ENCODE measurements around the gene PRPF6. TPM values are rescaled to one million over a fixed set of nuclear protein-coding genes. Genes with fewer than 3 reads are reported as not detected.

PRPF6 gene
- total and polyA plus RNA-seq, 2 of the 13 experiments (the other 11 are each of a cell fraction or from before 2014, with no cell fraction given) = 63.7 to 101 TPM

DNA sequence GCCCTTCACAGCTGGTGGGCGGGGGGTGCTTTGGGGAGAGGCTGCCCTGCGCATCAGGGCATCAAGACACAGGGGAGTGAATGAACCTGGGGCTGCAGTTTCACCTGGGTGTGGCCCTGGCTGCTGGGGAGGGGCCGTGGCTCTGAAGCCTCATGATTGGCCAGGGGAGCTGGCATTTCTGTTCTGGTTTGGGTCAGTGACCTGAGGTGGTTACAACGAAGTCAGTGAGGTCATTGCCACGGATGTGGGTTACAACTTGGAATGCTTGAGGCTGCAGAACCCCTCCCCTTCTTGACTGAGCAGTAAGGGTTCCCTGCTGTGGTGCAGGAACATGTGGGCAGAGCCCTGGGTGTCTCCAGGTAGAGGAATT lies 85.0 kb downstream of the PRPF6 start (continued):
- TF ChIP-seq, protein P1, sequence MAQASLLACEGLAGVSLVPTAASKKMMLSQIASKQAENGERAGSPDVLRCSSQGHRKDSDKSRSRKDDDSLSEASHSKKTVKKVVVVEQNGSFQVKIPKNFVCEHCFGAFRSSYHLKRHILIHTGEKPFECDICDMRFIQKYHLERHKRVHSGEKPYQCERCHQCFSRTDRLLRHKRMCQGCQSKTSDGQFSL (CRISPR knock-in tag; IDR thresholded peaks at IDR 0.05) = no peak
- TF ChIP-seq ZSCAN9 (CRISPR knock-in tag; IDR thresholded peaks at IDR 0.05; ENCODE audit: borderline replicate concordance) = no peak
- no peak for TF ChIP-seq HCFC1 (IDR thresholded peaks at IDR 0.05; ENCODE audit: low read depth, low read length)
- no peak for TF ChIP-seq RFX1 (IDR thresholded peaks at IDR 0.05)
- TF ChIP-seq, protein P2, sequence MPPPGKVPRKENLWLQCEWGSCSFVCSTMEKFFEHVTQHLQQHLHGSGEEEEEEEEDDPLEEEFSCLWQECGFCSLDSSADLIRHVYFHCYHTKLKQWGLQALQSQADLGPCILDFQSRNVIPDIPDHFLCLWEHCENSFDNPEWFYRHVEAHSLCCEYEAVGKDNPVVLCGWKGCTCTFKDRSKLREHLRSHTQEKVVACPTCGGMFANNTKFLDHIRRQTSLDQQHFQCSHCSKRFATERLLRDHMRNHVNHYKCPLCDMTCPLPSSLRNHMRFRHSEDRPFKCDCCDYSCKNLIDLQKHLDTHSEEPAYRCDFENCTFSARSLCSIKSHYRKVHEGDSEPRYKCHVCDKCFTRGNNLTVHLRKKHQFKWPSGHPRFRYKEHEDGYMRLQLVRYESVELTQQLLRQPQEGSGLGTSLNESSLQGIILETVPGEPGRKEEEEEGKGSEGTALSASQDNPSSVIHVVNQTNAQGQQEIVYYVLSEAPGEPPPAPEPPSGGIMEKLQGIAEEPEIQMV (CRISPR knock-in tag; IDR thresholded peaks at IDR 0.05; ENCODE audit: low read depth) = no peak
- no peak for TF ChIP-seq ZFP82 (CRISPR knock-in tag; IDR thresholded peaks at IDR 0.05; ENCODE audit: borderline replicate concordance)
- TF ChIP-seq, protein P3, sequence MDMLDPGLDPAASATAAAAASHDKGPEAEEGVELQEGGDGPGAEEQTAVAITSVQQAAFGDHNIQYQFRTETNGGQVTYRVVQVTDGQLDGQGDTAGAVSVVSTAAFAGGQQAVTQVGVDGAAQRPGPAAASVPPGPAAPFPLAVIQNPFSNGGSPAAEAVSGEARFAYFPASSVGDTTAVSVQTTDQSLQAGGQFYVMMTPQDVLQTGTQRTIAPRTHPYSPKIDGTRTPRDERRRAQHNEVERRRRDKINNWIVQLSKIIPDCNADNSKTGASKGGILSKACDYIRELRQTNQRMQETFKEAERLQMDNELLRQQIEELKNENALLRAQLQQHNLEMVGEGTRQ (IDR thresholded peaks at IDR 0.05; ENCODE audit: low read depth, low read length) = no peak
- TF ChIP-seq, protein P3 (CRISPR knock-in tag; IDR thresholded peaks at IDR 0.05; ENCODE audit: borderline replicate concordance) = no peak
- no peak for TF ChIP-seq HMG20B (CRISPR knock-in tag; conservative IDR thresholded peaks at IDR 0.05)
- TF ChIP-seq ZC3H13 (CRISPR knock-in tag; IDR thresholded peaks at IDR 0.05) = 0 out of 2 replicates have a peak, but pooled peaks have one; percentile 40
- TF ChIP-seq ZNF30 (CRISPR knock-in tag; IDR thresholded peaks at IDR 0.05) = no peak
- no peak for TF ChIP-seq ZNF557 (CRISPR knock-in tag; IDR thresholded peaks at IDR 0.05)
- TF ChIP-seq MAFK (conservative IDR thresholded peaks at IDR 0.05 in 1 of 2, IDR thresholded peaks at IDR 0.05 in 1 of 2; ENCODE audit: low read length in 2 of 2) = no peak
- TF ChIP-seq PAX8 (CRISPR knock-in tag; IDR thresholded peaks at IDR 0.05; ENCODE audit: borderline replicate concordance) = no peak
- TF ChIP-seq, protein P4, sequence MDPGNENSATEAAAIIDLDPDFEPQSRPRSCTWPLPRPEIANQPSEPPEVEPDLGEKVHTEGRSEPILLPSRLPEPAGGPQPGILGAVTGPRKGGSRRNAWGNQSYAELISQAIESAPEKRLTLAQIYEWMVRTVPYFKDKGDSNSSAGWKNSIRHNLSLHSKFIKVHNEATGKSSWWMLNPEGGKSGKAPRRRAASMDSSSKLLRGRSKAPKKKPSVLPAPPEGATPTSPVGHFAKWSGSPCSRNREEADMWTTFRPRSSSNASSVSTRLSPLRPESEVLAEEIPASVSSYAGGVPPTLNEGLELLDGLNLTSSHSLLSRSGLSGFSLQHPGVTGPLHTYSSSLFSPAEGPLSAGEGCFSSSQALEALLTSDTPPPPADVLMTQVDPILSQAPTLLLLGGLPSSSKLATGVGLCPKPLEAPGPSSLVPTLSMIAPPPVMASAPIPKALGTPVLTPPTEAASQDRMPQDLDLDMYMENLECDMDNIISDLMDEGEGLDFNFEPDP (CRISPR knock-in tag; conservative IDR thresholded peaks at IDR 0.05) = no peak
- TF ChIP-seq, protein P5, sequence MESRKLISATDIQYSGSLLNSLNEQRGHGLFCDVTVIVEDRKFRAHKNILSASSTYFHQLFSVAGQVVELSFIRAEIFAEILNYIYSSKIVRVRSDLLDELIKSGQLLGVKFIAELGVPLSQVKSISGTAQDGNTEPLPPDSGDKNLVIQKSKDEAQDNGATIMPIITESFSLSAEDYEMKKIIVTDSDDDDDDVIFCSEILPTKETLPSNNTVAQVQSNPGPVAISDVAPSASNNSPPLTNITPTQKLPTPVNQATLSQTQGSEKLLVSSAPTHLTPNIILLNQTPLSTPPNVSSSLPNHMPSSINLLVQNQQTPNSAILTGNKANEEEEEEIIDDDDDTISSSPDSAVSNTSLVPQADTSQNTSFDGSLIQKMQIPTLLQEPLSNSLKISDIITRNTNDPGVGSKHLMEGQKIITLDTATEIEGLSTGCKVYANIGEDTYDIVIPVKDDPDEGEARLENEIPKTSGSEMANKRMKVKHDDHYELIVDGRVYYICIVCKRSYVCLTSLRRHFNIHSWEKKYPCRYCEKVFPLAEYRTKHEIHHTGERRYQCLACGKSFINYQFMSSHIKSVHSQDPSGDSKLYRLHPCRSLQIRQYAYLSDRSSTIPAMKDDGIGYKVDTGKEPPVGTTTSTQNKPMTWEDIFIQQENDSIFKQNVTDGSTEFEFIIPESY (CRISPR knock-in tag; IDR thresholded peaks at IDR 0.05) = no peak
- TF ChIP-seq SRF (IDR thresholded peaks at IDR 0.05; ENCODE audit: low read depth, low read length) = no peak
- TF ChIP-seq ZNF709 (CRISPR knock-in tag; IDR thresholded peaks at IDR 0.05) = no peak
- no peak for TF ChIP-seq ONECUT2 (CRISPR knock-in tag; IDR thresholded peaks at IDR 0.05)
- TF ChIP-seq RORA (CRISPR knock-in tag; IDR thresholded peaks at IDR 0.05) = no peak
- TF ChIP-seq SIX1 (CRISPR knock-in tag; IDR thresholded peaks at IDR 0.05; ENCODE audit: borderline replicate concordance) = no peak
- no peak for TF ChIP-seq ZNF121 (CRISPR knock-in tag; IDR thresholded peaks at IDR 0.05)
- no peak for TF ChIP-seq GATAD1 (CRISPR knock-in tag; IDR thresholded peaks at IDR 0.05)
- no peak for TF ChIP-seq PAF1 (CRISPR knock-in tag; IDR thresholded peaks at IDR 0.05)
- TF ChIP-seq IKZF4 (CRISPR knock-in tag; IDR thresholded peaks at IDR 0.05; ENCODE audit: borderline replicate concordance, low read depth, not compliant biosample characterization) = no peak
- no peak for TF ChIP-seq DR1 (CRISPR knock-in tag; IDR thresholded peaks at IDR 0.05)

Data from HepG2 (cell line).